ENCODE results near the gene ADAP1. TPM values are rescaled to one million over a fixed set of nuclear protein-coding genes. Genes with fewer than 3 reads are reported as not detected.

Gene ADAP1
- polyA plus RNA-seq, 3 donors, result 49.1 to 117 (median 72.2) TPM

DNA sequence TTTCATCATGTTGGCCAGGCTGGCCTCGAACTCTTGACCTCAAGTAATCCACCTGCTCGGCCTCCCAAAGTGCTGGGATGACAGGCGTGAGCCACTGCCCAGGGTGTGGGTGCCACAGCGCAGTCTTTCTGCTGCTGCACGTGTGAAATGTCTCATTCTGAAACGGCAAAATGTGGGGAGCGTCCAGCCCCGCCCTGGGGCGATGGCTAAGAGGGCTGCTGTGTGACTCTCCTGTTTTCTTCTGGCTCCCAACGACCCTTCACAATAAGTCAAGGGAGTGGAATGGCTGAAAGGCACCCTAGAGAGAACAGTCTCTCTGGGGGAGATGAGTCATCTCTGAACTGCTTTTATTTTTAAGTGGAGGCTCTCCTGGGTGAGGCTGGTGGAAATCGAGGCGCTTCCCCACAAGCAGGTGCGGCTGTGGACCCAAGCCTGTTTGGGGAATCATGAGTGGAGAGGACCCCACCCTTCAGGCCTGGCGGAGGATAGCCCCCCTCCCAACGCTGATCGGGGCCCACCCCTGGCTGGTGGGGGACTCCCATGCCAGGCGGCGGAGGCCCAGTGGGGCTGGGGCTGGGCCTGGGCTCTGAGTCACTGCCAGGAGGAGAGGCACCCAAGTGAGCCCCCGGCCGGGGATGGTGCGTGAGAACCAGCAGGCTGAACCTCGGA is 18.0 kb downstream of the ADAP1 start:
- peaks cover 77% of the 10 kb centered on the region for H3K79me2 ChIP-seq (ENCODE audit: insufficient read depth, low read length)
- peak overlapping the region in 1 of 2 donors; percentile 3 for H3K27ac ChIP-seq (ENCODE audit: low read depth in 1 of 2, low read length in 2 of 2)
- peak overlapping the region in 5 of 7 donors; percentile 32 to 80 (median 63) for H3K27ac Mint-ChIP-seq
- WGBS (ENCODE audit: insufficient coverage), result 96% methylated on average over 11 of the region's 22 CpGs
- no peaks in the 10 kb centered on the region for H3K27me3 ChIP-seq (ENCODE audit: control insufficient read depth in 2 of 2, insufficient read depth in 2 of 2, low read length in 2 of 2)
- peaks cover 0 to 2% (median 0%) of the 10 kb centered on the region in 7 donors for H3K9me3 Mint-ChIP-seq
- no peak for DNase-seq
- no peak overlapping the region for H2AFZ ChIP-seq (ENCODE audit: insufficient read depth, low read depth, low read length, poor library complexity, severe bottlenecking)
- peaks cover 43 to 54% of the 10 kb centered on the region in 2 donors for H3K36me3 Mint-ChIP-seq
- H3K4me3 ChIP-seq (replicated peaks in 1 of 3; ENCODE audit: low read depth in 2 of 3, low read length in 3 of 3), result no peak overlapping the region
- intact Hi-C loops (cut with micrococcal nuclease), result no loop called here
- H3K27me3 Mint-ChIP-seq (ENCODE audit: low read depth in 3 of 3), result peaks cover 0 to under 1% (median 0%) of the 10 kb centered on the region in 3 donors
- H3K9ac ChIP-seq (ENCODE audit: insufficient read depth, low read length, poor library complexity, severe bottlenecking), result no peak overlapping the region
- H3K36me3 ChIP-seq (replicated peaks in 1 of 2; ENCODE audit: control insufficient read depth in 1 of 2, insufficient read depth in 2 of 2, low read length in 2 of 2), result peaks cover 35 to 49% of the 10 kb centered on the region in 2 donors
- H3K4me2 ChIP-seq (replicated peaks; ENCODE audit: extremely low read depth, low read length, poor library complexity, severe bottlenecking), result no peak overlapping the region
- no peaks in the 10 kb centered on the region for H3K9me3 ChIP-seq (replicated peaks in 1 of 2; ENCODE audit: control insufficient read depth in 1 of 2, insufficient read depth in 1 of 2, low read length in 2 of 2)
- peaks cover 34 to 39% of the 10 kb centered on the region in 2 donors for H3K4me1 ChIP-seq (ENCODE audit: control insufficient read depth in 1 of 2, insufficient read depth in 2 of 2, low read length in 2 of 2)
- H3K4me3 Mint-ChIP-seq, result no peak overlapping the region
- peaks cover 36% of the 10 kb centered on the region for H3K4me1 Mint-ChIP-seq
- H4K20me1 ChIP-seq (ENCODE audit: insufficient read depth, low read length), result peaks cover 74% of the 10 kb centered on the region
- TF ChIP-seq, protein P1, sequence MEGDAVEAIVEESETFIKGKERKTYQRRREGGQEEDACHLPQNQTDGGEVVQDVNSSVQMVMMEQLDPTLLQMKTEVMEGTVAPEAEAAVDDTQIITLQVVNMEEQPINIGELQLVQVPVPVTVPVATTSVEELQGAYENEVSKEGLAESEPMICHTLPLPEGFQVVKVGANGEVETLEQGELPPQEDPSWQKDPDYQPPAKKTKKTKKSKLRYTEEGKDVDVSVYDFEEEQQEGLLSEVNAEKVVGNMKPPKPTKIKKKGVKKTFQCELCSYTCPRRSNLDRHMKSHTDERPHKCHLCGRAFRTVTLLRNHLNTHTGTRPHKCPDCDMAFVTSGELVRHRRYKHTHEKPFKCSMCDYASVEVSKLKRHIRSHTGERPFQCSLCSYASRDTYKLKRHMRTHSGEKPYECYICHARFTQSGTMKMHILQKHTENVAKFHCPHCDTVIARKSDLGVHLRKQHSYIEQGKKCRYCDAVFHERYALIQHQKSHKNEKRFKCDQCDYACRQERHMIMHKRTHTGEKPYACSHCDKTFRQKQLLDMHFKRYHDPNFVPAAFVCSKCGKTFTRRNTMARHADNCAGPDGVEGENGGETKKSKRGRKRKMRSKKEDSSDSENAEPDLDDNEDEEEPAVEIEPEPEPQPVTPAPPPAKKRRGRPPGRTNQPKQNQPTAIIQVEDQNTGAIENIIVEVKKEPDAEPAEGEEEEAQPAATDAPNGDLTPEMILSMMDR (IDR thresholded peaks at IDR 0.05), result no peak

- H3K4me2 ChIP-seq (replicated peaks; ENCODE audit: extremely low read depth, low read length, poor library complexity, severe bottlenecking), result no peak overlapping the region
These were observed 18.6 kb downstream of the ADAP1 start for GRCh38 chr7:935874-936385.

More at GRCh38 chr7:935874-936385, 18.6 kb downstream of the ADAP1 start:
- H3K27ac Mint-ChIP-seq, result peak overlapping the region in 6 of 7 donors; percentile 32 to 80 (median 66)
- no peak overlapping the region for H3K9ac ChIP-seq (ENCODE audit: insufficient read depth, low read length, poor library complexity, severe bottlenecking)
- H3K27me3 Mint-ChIP-seq (ENCODE audit: low read depth in 3 of 3), result peaks cover 0 to 1% (median 0%) of the 10 kb centered on the region in 3 donors
- H4K20me1 ChIP-seq (ENCODE audit: insufficient read depth, low read length), result peaks cover 74% of the 10 kb centered on the region
- peaks cover 36 to 39% of the 10 kb centered on the region in 2 donors for H3K4me1 ChIP-seq (ENCODE audit: control insufficient read depth in 1 of 2, insufficient read depth in 2 of 2, low read length in 2 of 2)
- intact Hi-C loops (cut with micrococcal nuclease), result no loop called here
- no peak overlapping the region for H3K27ac ChIP-seq (ENCODE audit: low read depth in 1 of 2, low read length in 2 of 2)
- H3K9me3 ChIP-seq (replicated peaks in 1 of 2; ENCODE audit: control insufficient read depth in 1 of 2, insufficient read depth in 1 of 2, low read length in 2 of 2), result no peaks in the 10 kb centered on the region
- WGBS (ENCODE audit: insufficient coverage), result 96% methylated on average over 25 of the region's 28 CpGs
- no peak for DNase-seq
- H3K36me3 ChIP-seq (replicated peaks in 1 of 2; ENCODE audit: control insufficient read depth in 1 of 2, insufficient read depth in 2 of 2, low read length in 2 of 2), result peaks cover 35 to 49% of the 10 kb centered on the region in 2 donors
- H3K4me3 Mint-ChIP-seq, result no peak overlapping the region
- peaks cover 72% of the 10 kb centered on the region for H3K79me2 ChIP-seq (ENCODE audit: insufficient read depth, low read length)
- TF ChIP-seq, protein P1 (IDR thresholded peaks at IDR 0.05), result no peak
- no peak overlapping the region for H2AFZ ChIP-seq (ENCODE audit: insufficient read depth, low read depth, low read length, poor library complexity, severe bottlenecking)
- H3K36me3 Mint-ChIP-seq, result peaks cover 44 to 56% of the 10 kb centered on the region in 2 donors
- no peak overlapping the region for H3K4me3 ChIP-seq (replicated peaks in 1 of 3; ENCODE audit: low read depth in 2 of 3, low read length in 3 of 3)
- peaks cover 36% of the 10 kb centered on the region for H3K4me1 Mint-ChIP-seq
- H3K27me3 ChIP-seq (ENCODE audit: control insufficient read depth in 2 of 2, insufficient read depth in 2 of 2, low read length in 2 of 2), result no peaks in the 10 kb centered on the region
- H3K9me3 Mint-ChIP-seq, result peaks cover 0 to 2% (median 0%) of the 10 kb centered on the region in 7 donors
